Epidermal melanocyte (primary cell): ENCODE data around the gene GLIS1.

ENCODE experiments used
- DNase-seq: peaks from one replicate; pipeline ENCODE4 v3.0.0; 2011; ENCODE audit warnings: low spot score; ENCODE audit not compliant: insufficient read length

The GLIS1 gene

DNA sequence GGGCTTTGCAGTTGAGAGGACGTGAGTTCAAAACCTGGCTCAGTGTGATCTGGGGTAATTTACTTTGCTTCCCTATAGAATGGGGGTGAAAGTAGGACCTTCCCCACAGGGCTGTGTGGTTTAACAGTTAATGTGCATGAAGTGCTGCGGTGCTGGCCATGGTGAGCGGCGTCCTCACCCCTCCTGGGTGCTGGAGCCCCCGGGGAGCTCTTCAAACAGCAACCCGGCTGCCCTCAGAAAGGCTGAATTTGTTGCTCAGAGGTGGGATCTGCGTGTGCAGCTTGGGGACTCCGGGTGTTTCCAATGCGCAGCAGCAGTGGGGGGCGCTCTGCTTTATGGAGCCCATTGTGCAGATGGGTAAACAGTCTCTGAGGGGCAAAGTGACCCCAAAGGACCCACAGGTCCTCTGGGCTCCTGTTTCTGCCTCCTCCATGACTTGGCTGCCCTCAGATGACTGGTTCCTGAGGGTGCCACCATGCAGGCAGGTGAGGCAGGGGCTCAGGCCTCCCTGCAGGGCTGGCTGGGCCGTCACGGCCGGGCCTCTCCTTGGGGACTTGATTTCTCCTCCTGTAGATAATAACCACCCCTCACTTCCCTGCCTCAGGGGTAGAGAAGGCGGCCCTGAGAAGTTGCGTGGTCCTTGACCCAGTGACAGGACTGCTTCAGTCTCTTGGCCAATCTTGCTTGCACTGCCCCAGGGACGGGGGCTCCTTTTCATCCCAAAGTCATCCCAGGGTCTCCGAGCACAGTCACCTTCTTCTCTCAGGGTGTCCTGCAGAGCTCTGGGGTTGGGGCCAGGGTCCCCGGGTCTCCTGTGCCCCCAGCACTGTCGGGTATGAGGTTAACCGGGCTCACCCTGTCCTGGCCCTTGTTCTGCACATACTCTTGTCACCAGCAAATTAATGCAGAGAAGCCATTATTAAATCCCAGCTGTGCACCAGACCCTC lies 239.4 kb downstream of the GLIS1 start:
- DNase-seq, result no peak

DNA sequence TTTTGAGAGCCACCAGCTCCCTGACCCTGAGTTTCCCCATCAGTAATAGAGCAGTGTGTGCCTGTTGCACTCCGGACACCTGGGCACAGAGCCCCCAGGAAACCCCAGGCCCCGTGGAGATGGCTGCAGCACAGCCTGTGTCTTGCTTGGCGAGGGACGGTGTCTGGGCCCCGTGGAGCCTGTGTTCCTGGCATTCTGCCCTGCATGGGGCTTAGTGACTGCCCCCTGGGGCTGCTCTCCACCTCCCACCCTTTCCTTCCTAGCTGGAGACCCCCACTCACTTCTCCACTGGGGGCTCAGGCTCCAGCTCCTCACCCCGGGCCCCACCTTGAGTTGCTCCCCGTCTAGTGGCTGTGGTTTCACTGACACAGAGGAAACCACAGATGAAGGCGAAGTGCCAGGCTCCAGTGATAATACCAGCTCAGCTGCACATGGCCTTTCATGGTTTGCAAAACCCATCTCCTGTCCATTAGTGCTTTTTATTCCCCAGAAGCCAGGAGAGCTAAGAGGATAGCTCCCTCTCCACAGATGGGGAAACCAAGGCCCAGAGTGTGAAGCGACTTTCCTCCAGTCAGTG lies 240.3 kb downstream of the GLIS1 start:
- DNase-seq, result no peak

DNA sequence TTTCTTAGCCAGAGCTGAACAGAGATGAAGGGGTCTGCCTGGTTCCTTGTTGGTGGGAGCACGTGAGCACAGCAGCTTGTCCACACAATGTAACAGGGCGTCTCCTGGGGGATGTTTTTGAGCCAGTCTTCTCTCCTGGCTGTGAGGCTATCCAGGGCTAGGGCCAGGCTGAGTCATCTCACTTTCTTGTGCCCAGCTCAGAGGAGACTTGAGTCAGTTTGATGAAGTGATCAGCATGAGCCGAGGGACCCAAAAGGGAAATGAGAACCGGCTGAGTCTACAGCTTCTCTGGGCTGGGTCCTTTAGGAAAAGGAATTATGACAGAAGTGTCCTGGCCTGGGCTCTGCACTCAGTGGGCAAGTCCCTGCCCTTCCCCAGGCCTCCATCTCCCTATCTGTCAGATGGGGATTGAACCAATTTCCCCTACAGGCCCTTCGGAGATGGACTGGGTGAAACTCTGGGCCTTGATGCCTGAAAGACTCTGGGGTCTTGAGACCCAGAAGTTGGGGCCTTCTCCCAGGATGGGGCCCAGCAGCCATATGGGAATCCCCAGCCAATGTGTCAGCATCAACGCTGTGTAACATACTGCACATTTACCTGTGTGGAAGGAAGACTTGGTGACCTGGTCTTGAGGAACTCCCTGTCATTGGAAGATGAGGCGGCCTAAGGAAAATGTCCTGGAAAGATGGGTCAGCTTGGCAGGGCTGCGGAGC lies 243.2 kb downstream of the GLIS1 start:
- no peak for DNase-seq

DNA sequence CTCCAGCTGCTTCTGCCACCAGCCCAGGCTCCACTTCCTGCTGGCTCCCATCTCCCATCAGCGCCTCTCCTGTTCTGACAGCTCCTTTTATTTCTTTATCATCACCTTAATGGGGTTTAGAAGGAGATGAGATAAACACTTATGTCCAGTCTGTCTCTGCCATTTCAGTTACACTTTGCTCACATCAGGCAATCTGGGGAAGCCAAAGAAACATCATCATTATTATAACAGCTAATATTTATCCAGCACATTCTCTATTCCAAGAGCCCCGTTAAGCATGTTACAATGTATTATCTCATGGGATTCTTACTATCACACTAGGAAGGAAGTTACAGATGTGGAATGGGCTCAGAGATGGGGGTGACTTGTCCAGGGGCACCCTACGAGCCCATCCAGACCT lies 248.6 kb downstream of the GLIS1 start:
- DNase-seq, result no peak

DNA sequence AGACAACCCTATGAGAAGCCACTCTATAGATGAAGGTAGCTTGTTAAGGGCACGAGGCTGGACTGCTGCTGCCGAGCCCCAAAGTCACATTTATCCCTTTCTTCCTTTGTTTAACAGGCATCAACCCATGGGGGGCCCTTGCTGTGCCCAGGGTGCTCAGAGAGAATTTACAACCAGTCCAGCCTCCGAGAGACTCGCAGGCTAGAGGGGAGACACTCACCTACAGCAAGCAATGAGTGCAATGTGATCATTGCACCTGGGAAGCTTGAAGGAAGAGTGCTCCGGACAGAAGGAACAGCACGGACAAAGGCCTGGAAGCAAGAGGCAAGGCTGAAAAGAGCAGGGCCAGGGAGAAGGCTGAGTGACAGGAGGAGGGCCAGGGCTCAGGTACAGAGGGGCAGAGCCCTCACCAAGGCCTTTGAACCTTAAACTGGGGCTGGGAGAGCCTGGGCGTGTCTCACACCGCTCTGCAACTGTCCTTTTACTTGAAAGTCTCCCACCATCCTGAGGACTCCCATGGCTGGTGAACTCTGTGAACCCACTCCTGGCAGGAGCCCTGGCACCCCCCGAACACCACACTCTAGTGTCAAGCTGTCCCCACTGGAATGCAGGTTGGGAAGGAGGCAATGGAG lies 252.5 kb downstream of the GLIS1 start:
- DNase-seq, result no peak

DNA sequence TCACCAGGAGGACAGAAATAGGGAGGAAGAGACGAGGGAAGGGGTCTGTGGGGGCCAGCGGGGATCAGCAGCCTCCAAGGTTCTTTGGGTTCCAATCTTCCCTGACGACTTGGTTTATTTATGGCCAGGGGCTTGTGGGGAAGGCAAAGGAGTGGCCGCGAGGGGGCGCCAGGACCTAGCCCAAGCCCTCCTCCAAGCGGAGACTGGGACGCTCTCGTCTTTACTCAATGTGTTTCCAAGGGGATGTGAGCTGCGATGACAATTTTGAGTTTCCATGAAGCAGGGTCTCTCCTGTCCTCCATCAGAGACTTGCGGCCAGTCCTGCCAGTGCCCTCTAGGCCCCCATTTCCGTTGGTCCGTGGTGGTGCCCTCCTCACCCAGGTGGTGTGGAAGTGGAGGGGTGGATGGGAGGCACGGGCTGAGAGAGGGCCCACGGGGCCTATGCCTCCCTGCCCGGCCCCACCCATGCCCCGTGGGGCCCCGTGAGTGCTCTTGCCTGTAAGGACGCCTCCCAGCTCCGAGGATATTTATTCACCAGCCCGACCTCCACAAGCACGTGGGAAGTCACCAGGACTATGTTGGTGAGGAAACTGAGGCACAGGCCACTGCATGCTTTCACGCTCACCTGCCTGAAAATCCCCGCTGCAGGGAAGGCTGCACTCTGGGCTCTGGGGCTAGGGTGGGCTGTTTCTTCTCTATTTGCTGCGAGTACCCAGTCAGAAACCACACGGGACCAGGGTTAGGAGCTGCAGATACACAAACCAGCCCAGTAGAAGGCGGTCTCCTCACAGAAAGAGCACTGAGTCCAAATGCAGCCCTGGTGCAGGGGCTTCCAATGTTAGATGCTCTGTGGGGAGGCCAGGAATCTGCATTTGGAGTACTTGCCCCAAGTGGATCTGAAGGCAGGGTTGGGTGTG lies 253.2 kb downstream of the GLIS1 start:
- DNase-seq, result peak; percentile 81

DNA sequence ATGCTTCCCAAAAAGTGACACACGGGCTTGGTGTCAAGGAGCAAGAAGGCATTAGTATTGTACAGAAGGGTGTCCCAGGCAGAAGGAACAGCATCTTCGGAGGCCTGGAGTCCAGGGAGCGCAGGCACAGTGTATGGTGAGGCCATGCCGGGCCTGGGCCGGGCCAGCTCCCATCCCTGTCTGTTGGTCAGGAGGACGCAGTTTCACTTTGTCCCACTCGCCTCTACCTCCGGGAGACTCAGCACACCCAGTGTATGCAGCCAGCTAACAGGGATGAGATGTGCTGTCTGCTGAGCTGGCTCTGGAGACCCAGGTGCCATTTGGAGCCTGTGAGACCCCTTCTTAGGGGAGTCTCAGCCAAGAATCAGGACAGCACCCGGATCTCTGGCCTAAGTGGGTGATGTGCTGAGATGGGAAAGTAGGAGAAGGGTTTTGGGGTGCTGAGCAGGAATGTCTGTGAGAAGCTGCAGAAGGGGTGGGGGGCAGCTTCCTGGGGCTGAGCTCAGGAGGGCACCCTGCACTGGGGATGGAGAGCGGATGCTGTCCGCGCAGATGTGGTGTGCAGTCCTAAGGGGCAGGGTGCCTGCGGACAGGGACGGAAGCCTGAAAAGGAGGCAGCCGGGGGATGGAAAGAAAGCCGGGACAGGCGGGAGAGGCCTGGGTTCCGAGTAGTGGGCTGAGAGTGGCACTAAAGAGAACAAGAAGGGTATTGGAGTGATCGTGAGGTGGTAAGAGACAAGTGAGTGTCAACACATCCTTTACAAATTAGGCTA lies 254.1 kb downstream of the GLIS1 start:
- DNase-seq, result no peak

DNA sequence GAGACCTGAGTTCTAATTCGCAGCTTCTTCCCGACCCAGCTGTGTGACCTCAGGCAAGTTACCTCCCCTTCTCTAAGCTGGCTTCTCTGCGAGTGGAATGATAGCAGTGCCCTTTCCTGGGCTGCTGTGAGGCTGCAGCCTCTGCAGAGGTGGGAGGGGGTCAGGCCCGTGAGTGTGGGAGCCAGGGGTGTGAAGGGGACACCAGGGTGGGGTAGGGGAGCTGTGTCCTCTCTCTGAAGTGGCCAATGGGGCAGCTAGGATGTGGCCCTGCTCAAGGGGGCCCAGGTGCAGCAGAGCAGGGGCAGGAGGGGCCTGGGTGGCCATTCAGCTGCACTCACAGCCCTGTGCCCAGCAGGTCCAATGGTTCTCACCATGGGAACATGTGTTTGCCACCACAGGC lies 255.3 kb downstream of the GLIS1 start:
- no peak for DNase-seq

DNA sequence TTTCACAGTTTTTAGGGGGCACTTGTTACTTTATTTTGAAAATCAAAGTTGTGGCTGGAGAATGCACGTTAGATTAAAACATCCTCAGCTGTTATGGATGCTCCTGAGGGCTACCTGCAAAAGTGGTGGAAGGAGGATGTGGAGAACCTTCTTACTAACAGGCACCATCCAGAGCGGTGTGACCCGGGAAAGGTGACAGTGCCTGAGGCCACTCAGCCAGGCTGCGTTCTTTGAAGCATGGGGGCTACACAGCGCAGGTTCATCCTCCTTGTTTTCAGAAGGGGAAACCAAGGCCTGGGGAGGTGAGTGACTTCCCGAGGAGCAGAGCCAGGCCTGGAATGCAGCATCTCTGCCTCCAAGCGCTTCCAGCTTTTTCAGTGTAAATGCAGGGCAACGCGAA lies 255.8 kb downstream of the GLIS1 start:
- DNase-seq, result no peak

DNA sequence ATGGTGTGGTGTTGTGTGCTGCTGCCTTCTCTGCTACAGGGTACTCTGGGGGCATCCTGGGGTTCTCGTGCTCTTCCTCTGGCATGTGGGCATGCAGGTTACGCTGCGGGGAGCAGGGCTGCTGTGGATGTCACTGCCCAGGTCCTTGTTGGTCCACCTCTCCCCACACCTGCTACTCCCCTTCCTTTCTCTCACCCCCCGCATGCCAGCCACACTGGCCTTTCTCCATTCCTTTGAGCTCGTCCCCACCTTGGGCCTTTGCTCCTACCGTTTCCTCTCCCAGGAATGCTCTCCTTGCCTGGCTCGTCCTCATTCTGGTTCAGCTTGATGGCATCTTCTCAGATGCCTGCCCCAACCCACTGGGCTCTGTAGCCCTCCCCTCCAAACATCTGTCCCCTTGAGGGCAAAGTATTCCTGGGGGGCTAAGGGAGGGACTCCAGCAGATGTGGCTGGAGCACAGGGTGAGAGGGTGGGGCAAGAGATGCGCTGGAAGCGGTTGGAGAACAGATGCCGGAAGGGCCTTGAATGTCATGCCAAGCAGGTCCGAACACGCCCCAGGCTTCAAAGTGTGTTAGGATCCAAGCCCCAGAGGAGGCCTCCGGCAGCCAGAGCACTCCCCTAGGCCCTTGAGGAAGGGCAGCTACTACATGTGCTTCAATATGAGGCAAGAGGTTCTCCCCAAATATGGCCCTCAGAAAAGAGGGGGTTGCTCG lies 256.4 kb downstream of the GLIS1 start:
- DNase-seq, result no peak

DNA sequence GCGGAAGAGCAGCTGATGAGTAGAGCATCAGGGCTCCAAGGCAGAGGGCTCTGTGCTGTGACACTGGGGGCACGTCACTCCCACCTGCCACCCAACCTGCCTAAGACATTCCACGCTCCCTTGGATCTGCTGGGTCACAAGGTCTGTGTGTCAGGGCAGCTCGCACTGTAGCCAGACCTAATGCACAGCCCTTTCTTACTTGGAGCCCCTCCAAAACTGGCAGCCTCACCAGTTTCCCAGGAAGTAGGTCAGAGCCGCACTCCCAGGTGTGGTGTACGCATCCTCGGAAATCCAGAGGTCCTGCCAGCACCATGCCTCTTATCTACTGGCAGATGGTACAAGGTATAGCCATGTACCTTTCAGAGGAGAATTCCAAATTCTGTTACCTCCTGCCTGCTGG lies 257.5 kb downstream of the GLIS1 start:
- no peak for DNase-seq

DNA sequence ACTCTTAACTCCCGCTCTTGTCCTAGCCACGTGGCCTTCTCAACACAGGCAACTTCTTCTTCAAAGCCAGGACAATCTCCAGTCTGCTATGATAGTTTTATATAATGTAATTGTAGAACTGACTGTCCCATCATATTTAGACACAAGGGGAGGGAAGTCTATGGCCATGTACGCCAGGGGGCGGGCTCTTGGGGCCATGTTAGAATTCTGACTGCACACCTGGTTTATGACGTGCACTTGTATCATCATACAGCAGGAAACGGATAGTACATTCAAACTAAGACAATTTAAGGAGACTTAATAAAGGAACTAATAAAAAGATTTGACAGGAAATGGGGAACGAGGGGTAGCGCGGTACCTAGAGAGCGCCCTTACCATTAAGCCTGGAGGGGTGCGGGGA lies 258.3 kb downstream of the GLIS1 start:
- DNase-seq, result no peak

DNA sequence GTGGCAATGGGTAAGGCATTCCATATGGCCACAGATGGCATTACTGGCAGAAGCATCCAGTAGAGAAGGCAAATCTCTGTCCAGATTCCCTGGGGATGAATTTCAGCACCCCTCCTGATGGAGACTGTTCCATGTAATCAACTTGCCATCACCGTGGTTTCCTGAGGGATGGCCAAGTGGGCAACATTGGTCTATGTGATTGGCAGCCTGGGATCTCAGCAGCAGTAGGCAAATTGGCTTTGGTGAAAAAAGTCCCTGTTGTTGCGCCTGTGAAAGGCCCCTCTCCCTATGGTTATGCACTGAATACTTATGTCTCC lies 260.5 kb downstream of the GLIS1 start:
- no peak for DNase-seq

DNA sequence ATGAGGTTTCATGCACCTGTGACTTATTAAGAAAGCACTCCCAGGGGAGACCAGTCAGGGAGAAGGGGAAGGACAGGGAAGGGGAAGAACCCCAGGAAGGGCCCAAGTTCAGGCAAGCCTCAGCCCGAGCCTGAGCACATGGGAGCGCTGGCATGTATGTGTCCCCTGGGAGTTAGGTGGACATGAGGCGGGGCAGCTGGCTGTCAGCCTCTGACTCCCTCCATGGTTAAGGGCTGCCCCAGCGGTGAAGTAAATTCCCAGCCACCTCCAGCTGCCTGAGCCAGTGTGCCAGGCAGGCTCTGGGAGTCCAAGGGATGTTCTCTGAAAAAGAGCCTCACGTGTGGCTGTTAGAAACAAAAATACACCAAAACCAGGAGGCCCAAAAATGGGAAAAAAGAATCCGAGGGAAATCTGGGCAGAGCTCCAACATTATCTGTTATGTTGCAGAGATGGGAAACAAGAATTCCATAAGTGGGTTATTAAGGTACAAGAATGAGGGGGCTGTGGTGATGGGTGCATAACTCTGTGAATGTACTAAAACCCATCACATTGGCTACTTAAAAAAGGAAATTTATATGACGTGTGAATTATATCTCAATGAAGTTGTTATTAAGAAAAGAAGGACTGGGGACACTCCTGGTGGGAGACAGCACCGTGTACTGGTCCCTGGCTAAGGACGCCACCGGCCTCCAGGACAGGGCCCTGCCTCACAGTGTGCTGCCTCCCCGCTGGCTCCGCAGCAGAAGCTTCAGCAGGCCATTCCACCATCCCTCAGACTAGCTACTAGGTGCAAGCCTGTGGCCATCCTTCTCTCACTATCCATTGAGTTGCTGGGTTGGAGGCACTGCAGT lies 261.1 kb downstream of the GLIS1 start:
- no peak for DNase-seq

DNA sequence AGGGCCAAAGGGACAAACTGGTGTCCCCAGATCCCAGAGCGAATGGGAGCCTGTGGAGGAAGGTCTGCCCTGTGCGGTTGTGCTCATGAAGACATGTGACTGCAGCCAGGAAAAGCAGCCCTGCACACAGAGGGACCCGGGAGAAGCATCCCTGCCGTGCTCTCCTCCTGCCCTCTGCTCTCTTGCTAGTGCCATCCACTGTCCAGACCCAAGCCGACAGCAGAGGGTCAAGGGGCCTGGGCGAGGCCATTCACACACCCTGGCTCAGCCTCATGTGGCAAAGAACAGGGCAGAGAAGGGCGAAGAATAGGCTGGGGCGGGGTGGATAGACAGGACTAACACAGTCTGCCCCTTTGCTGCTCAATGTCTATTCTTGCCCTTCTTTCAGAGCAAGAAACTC lies 262.4 kb downstream of the GLIS1 start:
- no peak for DNase-seq

DNA sequence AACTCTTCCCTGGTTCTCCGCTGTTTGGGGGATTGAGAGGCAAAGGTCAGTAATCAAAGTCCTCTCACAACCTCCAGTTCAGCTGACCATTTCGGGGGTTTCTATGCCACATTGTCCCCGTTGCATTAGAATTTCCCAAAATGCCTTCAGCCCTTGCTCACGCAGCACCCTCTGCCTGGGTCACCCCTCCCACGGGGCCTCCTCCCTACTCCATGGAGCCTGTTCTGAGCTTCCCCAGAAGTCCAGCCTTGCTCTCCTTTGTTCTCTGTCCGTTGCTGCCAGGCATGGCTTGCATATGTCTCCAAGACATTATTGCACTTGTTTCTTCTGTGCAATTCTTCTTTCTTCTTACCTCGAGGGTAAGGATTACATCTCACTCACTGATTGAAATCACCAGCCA lies 263.3 kb downstream of the GLIS1 start:
- no peak for DNase-seq

DNA sequence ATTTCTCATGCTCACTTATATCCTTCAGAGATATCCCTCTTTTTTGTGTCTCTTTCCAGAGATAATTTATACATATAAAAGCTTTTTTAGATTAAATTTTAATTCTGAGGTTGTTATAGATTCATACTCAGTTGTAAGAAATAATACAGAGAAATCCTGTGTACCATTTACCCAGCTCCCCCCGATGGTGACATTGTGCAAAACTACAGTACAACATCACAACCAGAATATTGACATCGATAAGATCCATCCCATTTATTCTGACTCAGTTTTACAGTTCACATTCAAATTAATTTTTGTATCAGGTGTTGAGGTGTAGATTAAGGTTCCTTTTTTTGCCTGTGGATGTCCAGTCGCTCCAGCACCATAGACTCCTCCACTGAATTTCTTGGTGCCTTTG lies 265.5 kb downstream of the GLIS1 start:
- no peak for DNase-seq

DNA sequence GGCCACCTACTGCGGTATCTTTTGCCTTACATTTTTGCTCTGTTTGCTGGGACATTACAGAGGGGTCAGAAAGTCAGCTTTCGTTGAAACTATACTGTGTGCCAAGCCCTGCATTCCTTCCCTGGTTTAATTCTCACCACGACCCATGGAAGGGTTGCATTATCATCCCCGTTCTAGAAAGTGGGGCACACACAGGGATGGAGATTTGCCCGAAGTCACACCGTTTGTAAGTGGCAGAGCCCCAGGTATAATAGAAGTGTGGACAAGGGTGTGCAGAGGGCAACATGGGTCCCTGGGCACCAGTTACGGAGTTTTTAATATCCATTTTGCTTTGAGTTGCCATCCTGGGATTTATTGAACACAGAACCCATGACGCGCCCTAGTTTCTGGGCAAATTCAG lies 268.0 kb downstream of the GLIS1 start:
- DNase-seq, result no peak

DNA sequence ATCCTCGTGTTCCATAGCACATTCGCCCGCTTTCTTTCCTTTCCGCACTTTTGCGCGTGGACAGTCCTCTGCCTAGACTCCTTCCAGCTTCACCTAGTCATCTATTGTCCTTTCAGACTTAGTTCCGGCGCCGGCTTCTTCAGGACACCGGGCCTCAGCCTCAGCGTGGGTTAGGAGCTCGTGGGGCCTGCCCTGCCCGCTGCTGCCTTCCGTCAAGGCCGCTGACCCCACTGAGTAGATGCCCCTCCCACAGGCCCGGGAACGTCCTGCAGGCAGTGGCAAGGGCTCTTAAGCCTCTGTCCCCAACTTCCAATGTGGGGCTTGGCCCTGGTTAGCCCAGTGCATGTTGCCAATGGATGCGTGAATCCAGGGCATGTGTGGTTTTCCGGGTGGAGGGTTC lies 268.4 kb downstream of the GLIS1 start:
- no peak for DNase-seq
